ENCODE results near the gene LRRFIP2. TPM values are rescaled to one million over a fixed set of nuclear protein-coding genes. Genes with fewer than 3 reads are reported as not detected.

LRRFIP2 gene
- total RNA-seq, 4 donors from 2014 or later = 48.9 to 64.8 (median 62.7) TPM

DNA sequence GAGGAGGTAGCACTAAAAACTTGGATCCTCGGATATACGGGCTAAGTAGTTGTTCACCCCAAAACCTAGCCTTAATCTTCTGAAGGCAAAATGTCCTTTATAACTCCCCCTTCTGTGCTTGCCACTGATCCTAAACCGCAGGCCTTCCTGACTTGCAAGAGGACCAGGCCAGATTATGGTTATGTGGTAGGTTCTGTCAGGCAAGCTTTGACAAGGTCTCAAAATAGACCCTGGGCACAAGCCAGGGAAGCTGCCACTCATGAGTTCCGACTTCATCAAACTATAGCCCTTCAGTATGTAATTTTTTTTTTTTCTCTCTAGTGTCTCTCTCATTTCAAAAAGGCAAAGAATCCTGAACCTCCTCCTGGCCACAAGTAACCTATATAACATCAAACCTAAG, 3.2 kb downstream of the LRRFIP2 start:
- peaks cover 0 to 61% (median 21%) of the 10 kb centered on the region in 4 donors for H3K4me1 ChIP-seq
- peak overlapping the region in 3 of 4 donors; percentile 31 to 57 (median 45) for H3K27ac ChIP-seq
- no peaks in the 10 kb centered on the region for H3K9me3 ChIP-seq
- 63 to 71% methylated on average over 4 of the region's 4 CpGs for WGBS, 2 donors
- H3K36me3 ChIP-seq = peaks cover 0 to 9% (median 0%) of the 10 kb centered on the region in 3 donors
- no peak overlapping the region for H3K4me3 ChIP-seq
- H3K27me3 ChIP-seq = no peaks in the 10 kb centered on the region
- TF ChIP-seq POLR2A (IDR thresholded peaks at IDR 0.05) = no peak
- TF ChIP-seq, protein P1, sequence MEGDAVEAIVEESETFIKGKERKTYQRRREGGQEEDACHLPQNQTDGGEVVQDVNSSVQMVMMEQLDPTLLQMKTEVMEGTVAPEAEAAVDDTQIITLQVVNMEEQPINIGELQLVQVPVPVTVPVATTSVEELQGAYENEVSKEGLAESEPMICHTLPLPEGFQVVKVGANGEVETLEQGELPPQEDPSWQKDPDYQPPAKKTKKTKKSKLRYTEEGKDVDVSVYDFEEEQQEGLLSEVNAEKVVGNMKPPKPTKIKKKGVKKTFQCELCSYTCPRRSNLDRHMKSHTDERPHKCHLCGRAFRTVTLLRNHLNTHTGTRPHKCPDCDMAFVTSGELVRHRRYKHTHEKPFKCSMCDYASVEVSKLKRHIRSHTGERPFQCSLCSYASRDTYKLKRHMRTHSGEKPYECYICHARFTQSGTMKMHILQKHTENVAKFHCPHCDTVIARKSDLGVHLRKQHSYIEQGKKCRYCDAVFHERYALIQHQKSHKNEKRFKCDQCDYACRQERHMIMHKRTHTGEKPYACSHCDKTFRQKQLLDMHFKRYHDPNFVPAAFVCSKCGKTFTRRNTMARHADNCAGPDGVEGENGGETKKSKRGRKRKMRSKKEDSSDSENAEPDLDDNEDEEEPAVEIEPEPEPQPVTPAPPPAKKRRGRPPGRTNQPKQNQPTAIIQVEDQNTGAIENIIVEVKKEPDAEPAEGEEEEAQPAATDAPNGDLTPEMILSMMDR (IDR thresholded peaks at IDR 0.05) = no peak
- TF ChIP-seq EP300 (IDR thresholded peaks at IDR 0.05) = no peak
- DNase-seq (ENCODE audit: low spot score in 2 of 2) = no peak

GRCh38 chr3:37170513-37170912, 3.9 kb downstream of the LRRFIP2 start:
- H3K9me3 ChIP-seq = no peaks in the 10 kb centered on the region
- WGBS, 2 donors = 62 to 73% methylated on average over 9 of the region's 9 CpGs
- H3K36me3 ChIP-seq = peaks cover 0 to 9% (median 0%) of the 10 kb centered on the region in 3 donors
- DNase-seq (ENCODE audit: low spot score in 2 of 2) = no peak
- H3K27ac ChIP-seq = peak overlapping the region in 3 of 4 donors; percentile 31 to 57 (median 45)
- TF ChIP-seq POLR2A (IDR thresholded peaks at IDR 0.05) = no peak
- H3K27me3 ChIP-seq = no peaks in the 10 kb centered on the region
- H3K4me3 ChIP-seq = no peak overlapping the region
- H3K4me1 ChIP-seq = peaks cover 0 to 61% (median 21%) of the 10 kb centered on the region in 4 donors

DNA sequence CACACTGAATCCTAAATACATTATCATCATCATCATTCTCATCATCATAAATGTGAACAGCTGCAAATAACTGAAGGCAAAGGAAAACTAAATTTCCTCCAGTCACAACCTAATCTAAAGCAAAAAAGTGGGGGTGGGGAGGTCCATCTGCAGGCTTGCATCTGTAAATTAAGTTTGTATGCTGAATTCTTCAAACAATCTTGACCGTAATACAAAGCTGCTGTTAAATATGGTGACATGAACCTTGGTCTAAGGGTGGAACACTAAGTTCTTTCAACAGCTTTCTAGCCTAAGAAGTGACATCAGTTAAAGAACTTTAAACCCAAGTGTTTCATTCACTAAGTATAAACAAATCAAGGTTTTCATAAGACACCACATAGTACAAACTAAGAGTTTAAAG, 4.3 kb downstream of the LRRFIP2 start:
- Histone ChIP-seq H3K4me3 (no peak overlapping the region), H3K27ac (peak overlapping the region in 3 of 4 donors; percentile 31 to 57 (median 53)), H3K36me3 (peaks cover 0 to 9% (median 0%) of the 10 kb centered on the region in 3 donors), H3K4me1 (peaks cover 0 to 61% (median 21%) of the 10 kb centered on the region in 4 donors), H3K27me3 (no peaks in the 10 kb centered on the region), H3K9me3 (no peaks in the 10 kb centered on the region)
- no peak for TF ChIP-seq EP300 (IDR thresholded peaks at IDR 0.05)
- TF ChIP-seq, protein P1 (IDR thresholded peaks at IDR 0.05) = no peak
- no peak for TF ChIP-seq POLR2A (IDR thresholded peaks at IDR 0.05)
- no peak for DNase-seq (ENCODE audit: low spot score in 2 of 2)
- 22 to 38% methylated on average over 1 of the region's 1 CpG for WGBS, 2 donors

- Histone ChIP-seq H3K27me3 (no peaks in the 10 kb centered on the region), H3K27ac (no peak overlapping the region), H3K4me1 (peaks cover 0 to 49% (median 15%) of the 10 kb centered on the region in 4 donors), H3K36me3 (peaks cover 0 to 9% (median 0%) of the 10 kb centered on the region in 3 donors), H3K4me3 (no peak overlapping the region), H3K9me3 (no peaks in the 10 kb centered on the region)
- WGBS, 2 donors = 77 to 96% methylated on average over 1 of the region's 1 CpG
- TF ChIP-seq EP300 (IDR thresholded peaks at IDR 0.05) = no peak
- TF ChIP-seq, protein P1 (IDR thresholded peaks at IDR 0.05) = no peak
- no peak for TF ChIP-seq POLR2A (IDR thresholded peaks at IDR 0.05)
- DNase-seq (ENCODE audit: low spot score in 2 of 2) = no peak
Observed at GRCh38 chr3:37168896-37169295, 5.5 kb downstream of the LRRFIP2 start.

DNA sequence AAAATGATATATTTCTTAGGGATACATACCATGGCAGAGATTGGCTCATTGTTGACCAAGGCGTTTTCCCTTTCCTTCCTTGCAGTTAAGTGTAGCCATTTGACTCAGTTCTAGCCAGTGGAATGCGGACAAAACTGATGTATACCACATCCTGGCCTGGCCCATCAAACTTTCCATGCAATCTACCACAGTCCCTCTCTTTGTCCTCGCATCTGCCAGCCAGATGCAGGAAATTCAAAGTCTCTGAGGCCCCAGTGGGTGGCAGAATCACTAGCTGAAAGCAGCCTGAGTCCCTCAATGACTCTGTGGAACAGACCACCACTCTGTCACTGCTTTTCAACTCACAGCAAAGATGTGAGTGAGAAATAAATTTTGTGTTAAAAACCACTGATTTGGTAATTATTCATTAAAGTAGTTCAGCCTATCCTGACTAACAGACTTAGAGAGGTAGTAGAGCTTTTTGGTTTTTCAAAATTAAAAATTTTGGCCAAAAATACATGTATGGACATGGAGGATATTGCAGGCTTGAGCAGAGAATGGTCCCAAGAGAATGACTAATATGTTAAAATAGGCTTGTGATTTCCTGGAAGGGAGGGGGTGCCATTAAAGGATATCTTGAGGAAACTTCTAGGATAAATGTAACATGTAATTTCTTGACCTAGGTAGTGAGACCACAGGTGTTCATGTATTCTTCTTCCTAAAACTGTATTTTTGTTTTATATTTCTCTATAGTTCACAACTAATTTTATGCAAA, 10.9 kb downstream of the LRRFIP2 start:
- Histone ChIP-seq H3K36me3 (peaks cover 0 to 18% (median 0%) of the 10 kb centered on the region in 3 donors), H3K4me1 (peaks cover 0 to 9% (median 0%) of the 10 kb centered on the region in 4 donors), H3K9me3 (no peaks in the 10 kb centered on the region), H3K27ac (no peak overlapping the region), H3K4me3 (no peak overlapping the region), H3K27me3 (no peaks in the 10 kb centered on the region)
- DNase-seq (ENCODE audit: low spot score in 2 of 2) = no peak
- TF ChIP-seq EP300 (IDR thresholded peaks at IDR 0.05) (no peak), POLR2A (IDR thresholded peaks at IDR 0.05) (no peak)
- TF ChIP-seq, protein P1 (IDR thresholded peaks at IDR 0.05) = no peak
- 55 to 59% methylated on average over 3 of the region's 3 CpGs for WGBS, 2 donors
